Measurements from ENCODE around the gene CACNB2.

Gene CACNB2

GRCh38 chr10:18185621-18186020, 45.4 kb downstream of the CACNB2 start:
- Histone ChIP-seq H3K27me3 (ENCODE audit: control insufficient read depth, low read length) (no peaks in the 10 kb centered on the region), H3K4me2 (ENCODE audit: low read length) (no peak overlapping the region), H3K36me3 (ENCODE audit: control insufficient read depth, low read length) (no peaks in the 10 kb centered on the region), H4K20me1 (ENCODE audit: control insufficient read depth, insufficient read depth, low read depth, low read length) (no peaks in the 10 kb centered on the region), H3K79me2 (ENCODE audit: control insufficient read depth, low read length) (no peaks in the 10 kb centered on the region), H3K9me2 (replicated peaks; ENCODE audit: control insufficient read depth, low read length) (no peaks in the 10 kb centered on the region), H3K9me3 (ENCODE audit: control insufficient read depth, insufficient read depth, low read length) (no peaks in the 10 kb centered on the region), H3K4me3 (ENCODE audit: low read length) (no peak overlapping the region), H3K27ac (ENCODE audit: low read depth, low read length) (no peak overlapping the region), H3K4me1 (ENCODE audit: control insufficient read depth, low read length) (no peaks in the 10 kb centered on the region), H3F3A (ENCODE audit: control insufficient read depth, insufficient read depth) (no peaks in the 10 kb centered on the region)
- no peak for TF ChIP-seq EZH2phosphoT487 (IDR thresholded peaks at IDR 0.05; ENCODE audit: borderline replicate concordance, low read length)

GRCh38 chr10:18190840-18191239, 50.6 kb downstream of the CACNB2 start:
- no peaks in the 10 kb centered on the region for H3F3A ChIP-seq (ENCODE audit: control insufficient read depth, insufficient read depth)
- no peaks in the 10 kb centered on the region for H3K4me1 ChIP-seq (ENCODE audit: control insufficient read depth, low read length)
- no peak overlapping the region for H3K4me3 ChIP-seq (ENCODE audit: low read length)
- TF ChIP-seq EZH2phosphoT487 (IDR thresholded peaks at IDR 0.05; ENCODE audit: borderline replicate concordance, low read length) (no peak), CTCF (IDR thresholded peaks at IDR 0.05; ENCODE audit: low read depth, low read length, poor library complexity, severe bottlenecking) (no peak)
- no peaks in the 10 kb centered on the region for H3K79me2 ChIP-seq (ENCODE audit: control insufficient read depth, low read length)
- H3K27ac ChIP-seq (ENCODE audit: low read depth, low read length) = no peak overlapping the region
- no peaks in the 10 kb centered on the region for H4K20me1 ChIP-seq (ENCODE audit: control insufficient read depth, insufficient read depth, low read depth, low read length)
- H3K9me3 ChIP-seq (ENCODE audit: control insufficient read depth, insufficient read depth, low read length) = no peaks in the 10 kb centered on the region
- no peak overlapping the region for H3K4me2 ChIP-seq (ENCODE audit: low read length)
- H3K9me2 ChIP-seq (replicated peaks; ENCODE audit: control insufficient read depth, low read length) = no peaks in the 10 kb centered on the region
- H3K27me3 ChIP-seq (ENCODE audit: control insufficient read depth, low read length) = no peaks in the 10 kb centered on the region
- H3K36me3 ChIP-seq (ENCODE audit: control insufficient read depth, low read length) = no peaks in the 10 kb centered on the region

GRCh38 chr10:18194634-18195033, 54.4 kb downstream of the CACNB2 start:
- no peaks in the 10 kb centered on the region for H3K4me1 ChIP-seq (ENCODE audit: control insufficient read depth, low read length)
- H3K9me3 ChIP-seq (ENCODE audit: control insufficient read depth, insufficient read depth, low read length) = no peaks in the 10 kb centered on the region
- H3K9me2 ChIP-seq (replicated peaks; ENCODE audit: control insufficient read depth, low read length) = no peaks in the 10 kb centered on the region
- no peak overlapping the region for H3K27ac ChIP-seq (ENCODE audit: low read depth, low read length)
- no peaks in the 10 kb centered on the region for H4K20me1 ChIP-seq (ENCODE audit: control insufficient read depth, insufficient read depth, low read depth, low read length)
- H3K4me2 ChIP-seq (ENCODE audit: low read length) = no peak overlapping the region
- no peak overlapping the region for H3K4me3 ChIP-seq (ENCODE audit: low read length)
- H3F3A ChIP-seq (ENCODE audit: control insufficient read depth, insufficient read depth) = no peaks in the 10 kb centered on the region
- no peaks in the 10 kb centered on the region for H3K27me3 ChIP-seq (ENCODE audit: control insufficient read depth, low read length)
- H3K79me2 ChIP-seq (ENCODE audit: control insufficient read depth, low read length) = no peaks in the 10 kb centered on the region
- H3K36me3 ChIP-seq (ENCODE audit: control insufficient read depth, low read length) = no peaks in the 10 kb centered on the region
- TF ChIP-seq EZH2phosphoT487 (IDR thresholded peaks at IDR 0.05; ENCODE audit: borderline replicate concordance, low read length) (no peak), CTCF (IDR thresholded peaks at IDR 0.05; ENCODE audit: low read depth, low read length, poor library complexity, severe bottlenecking) (no peak)

- Histone ChIP-seq H3K9me2 (replicated peaks; ENCODE audit: control insufficient read depth, low read length) (no peaks in the 10 kb centered on the region), H3F3A (ENCODE audit: control insufficient read depth, insufficient read depth) (no peaks in the 10 kb centered on the region), H3K27ac (ENCODE audit: low read depth, low read length) (no peak overlapping the region), H4K20me1 (ENCODE audit: control insufficient read depth, insufficient read depth, low read depth, low read length) (no peaks in the 10 kb centered on the region), H3K27me3 (ENCODE audit: control insufficient read depth, low read length) (no peaks in the 10 kb centered on the region), H3K9me3 (ENCODE audit: control insufficient read depth, insufficient read depth, low read length) (no peaks in the 10 kb centered on the region), H3K36me3 (ENCODE audit: control insufficient read depth, low read length) (no peaks in the 10 kb centered on the region), H3K79me2 (ENCODE audit: control insufficient read depth, low read length) (no peaks in the 10 kb centered on the region), H3K4me2 (ENCODE audit: low read length) (no peak overlapping the region), H3K4me1 (ENCODE audit: control insufficient read depth, low read length) (no peaks in the 10 kb centered on the region), H3K4me3 (ENCODE audit: low read length) (no peak overlapping the region)
- TF ChIP-seq EZH2phosphoT487 (IDR thresholded peaks at IDR 0.05; ENCODE audit: borderline replicate concordance, low read length) (no peak), CTCF (IDR thresholded peaks at IDR 0.05; ENCODE audit: low read depth, low read length, poor library complexity, severe bottlenecking) (no peak)
Measured at GRCh38 chr10:18195060-18195799, 55.0 kb downstream of the CACNB2 start.

Measured in DOHH2 (cell line).